Measurements from ENCODE around the gene SLX9. TPM values are rescaled to one million over a fixed set of nuclear protein-coding genes. Genes with fewer than 3 reads are reported as not detected.

Gene SLX9
- total RNA-seq, 1 experiment from 2014 or later, result 74.3 TPM

- Histone ChIP-seq H3K9ac (ENCODE audit: extremely low read depth, insufficient read length, low read length) (no peak within 1 kb of the TSS), H2BK20ac (ENCODE audit: low read depth, low read length, poor library complexity, severe bottlenecking) (no peak within 1 kb of the TSS), H3K23me2 (ENCODE audit: insufficient read length, low read depth, low read length, poor library complexity, severe bottlenecking) (no peaks in the 10 kb centered on the region), H4K20me1 (ENCODE audit: control insufficient read depth, insufficient read depth, insufficient read length) (no peaks in the 10 kb centered on the region), H2BK120ac (ENCODE audit: low read depth, low read length, poor library complexity, severe bottlenecking) (no peak within 1 kb of the TSS), H3K27ac (ENCODE audit: insufficient read length, low read depth, low read length) (no peak within 1 kb of the TSS), H2AK5ac (ENCODE audit: insufficient read length, low read length) (no peak within 1 kb of the TSS), H3K79me2 (ENCODE audit: insufficient read depth, low read length) (no peaks in the 10 kb centered on the region), H2BK15ac (ENCODE audit: low read depth, low read length) (no peak within 1 kb of the TSS), H3K9me3 (ENCODE audit: control insufficient read depth, low read depth, low read length) (no peaks in the 10 kb centered on the region), H3K4me1 (ENCODE audit: insufficient read depth, low read length) (peaks cover 3% of the 10 kb centered on the region; the same call in 1 of the 2 replicates), H3K4ac (ENCODE audit: low read depth, low read length) (no peak within 1 kb of the TSS), H3K4me2 (ENCODE audit: insufficient read depth, insufficient read length, low read length) (peak within 1 kb of the TSS; percentile 46), H3K18ac (ENCODE audit: insufficient read length, low read depth, low read length) (peak within 1 kb of the TSS; percentile 20), H4K91ac (ENCODE audit: insufficient read length, low read depth, low read length) (no peak within 1 kb of the TSS), H3K79me1 (ENCODE audit: insufficient read depth, low read depth, low read length, poor library complexity, severe bottlenecking) (no peaks in the 10 kb centered on the region), H3K14ac (ENCODE audit: insufficient read depth, low read length) (peak within 1 kb of the TSS; percentile 20; the same call in 1 of the 2 replicates), H4K8ac (replicated peaks; ENCODE audit: insufficient read length, low read depth, low read length) (peak within 1 kb of the TSS; percentile 22), H3K23ac (ENCODE audit: insufficient read length, low read depth, low read length) (no peak within 1 kb of the TSS), H4K5ac (ENCODE audit: insufficient read length, low read depth, low read length) (peak within 1 kb of the TSS; percentile 7), H3K56ac (ENCODE audit: insufficient read length, low read depth, low read length) (no peak within 1 kb of the TSS), H2BK5ac (ENCODE audit: insufficient read length, low read length) (no peak within 1 kb of the TSS), H2AFZ (ENCODE audit: low read length) (no peak within 1 kb of the TSS), H2BK12ac (ENCODE audit: insufficient read length, low read depth, low read length) (no peak within 1 kb of the TSS), H3T11ph (ENCODE audit: low read length) (no peak within 1 kb of the TSS), H3K27me3 (ENCODE audit: insufficient read depth, low read length) (peaks cover 50% of the 10 kb centered on the region; the same call in 1 of the 2 replicates)
- no peak within 1 kb of the TSS; a peak in 1 of 7 replicates for H3K27ac Mint-ChIP-seq
- no peak for DNase-seq
- H3K4me3 Mint-ChIP-seq, result peak within 1 kb of the TSS in 1 of 2 experiments; percentile 40; a peak in 4 of 5 replicates
- TF ChIP-seq CTCF (conservative IDR thresholded peaks at IDR 0.05), result no peak
- H3K36me3 Mint-ChIP-seq (ENCODE audit: insufficient read depth in 1 of 3, low read depth in 3 of 3), result no peaks in the 10 kb centered on the region
- WGBS (ENCODE audit: extremely low coverage, insufficient read length, low lambda C conversion rate), result no CpG with 5 or more reads among the region's 29 CpGs
- H3K27me3 Mint-ChIP-seq (ENCODE audit: low read depth), result peaks cover 70% of the 10 kb centered on the region
- H3K4me1 Mint-ChIP-seq, result peaks cover 2 to 13% of the 10 kb centered on the region in 2 experiments
- H3K9me3 Mint-ChIP-seq, result no peaks in the 10 kb centered on the region; a peak in 1 of 5 replicates
Measured at GRCh38 chr21:44920694-44921604, 18.9 kb upstream of the SLX9 start, which contains the start of gene ITGB2. TSS of gene ITGB2 (minus strand) at chr21:44920899. CDS start at chr21:44910782, 10,117 bp downstream.
